ENCODE data around the gene RAMP1. TPM values are rescaled to one million over a fixed set of nuclear protein-coding genes. Genes with fewer than 3 reads are reported as not detected.
"Not testable (repeated sequence)": the region's sequence is repeated elsewhere in the genome, so short reads cannot be mapped to it uniquely, and the experiment has no call there.

RAMP1 gene
- total RNA-seq, 1 donor from 2014 or later = 17.6 TPM

GRCh38 chr2:237935740-237936452, 76.5 kb downstream of the RAMP1 start:
- Mint-ChIP-seq H3K4me1 (peaks cover 36% of the 10 kb centered on the region), H3K9me3 (peaks cover 6% of the 10 kb centered on the region), H3K27ac (peak overlapping the region; percentile 64), H3K36me3 (ENCODE audit: low read depth) (no peaks in the 10 kb centered on the region), H3K27me3 (no peaks in the 10 kb centered on the region), H3K4me3 (no peak overlapping the region)
- DNase-seq = no peak
- intact Hi-C loops (cut with micrococcal nuclease) = no loop called here

DNA sequence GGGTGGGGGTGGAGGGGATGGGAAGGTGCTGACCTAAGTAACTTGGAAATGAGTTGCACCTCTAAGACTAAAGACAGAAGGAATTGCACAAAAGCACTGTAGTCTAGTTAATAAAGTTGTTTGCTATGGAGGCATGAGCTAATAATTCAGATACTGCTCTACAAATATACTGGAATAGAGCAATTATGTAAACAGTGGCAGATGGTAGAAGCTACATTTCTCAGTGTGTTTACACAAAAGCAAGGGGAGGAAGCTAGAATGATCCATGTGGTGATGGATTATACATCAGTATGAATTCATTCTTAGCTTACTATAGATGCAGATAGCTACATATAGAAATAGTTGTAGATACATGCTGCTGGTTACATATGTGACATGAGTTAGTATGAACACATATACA, 79.8 kb downstream of the RAMP1 start:
- Mint-ChIP-seq H3K4me1 (peaks cover 47% of the 10 kb centered on the region), H3K9me3 (peaks cover 7% of the 10 kb centered on the region), H3K4me3 (no peak overlapping the region), H3K27me3 (no peaks in the 10 kb centered on the region), H3K36me3 (ENCODE audit: low read depth) (peaks cover 3% of the 10 kb centered on the region), H3K27ac (no peak overlapping the region)
- intact Hi-C loops (cut with micrococcal nuclease) = no loop called here
- DNase-seq = no peak

GRCh38 chr2:237940828-237941227, 81.4 kb downstream of the RAMP1 start:
- H3K27ac Mint-ChIP-seq = no peak overlapping the region
- no peaks in the 10 kb centered on the region for H3K27me3 Mint-ChIP-seq
- DNase-seq = no peak
- H3K9me3 Mint-ChIP-seq = peaks cover 13% of the 10 kb centered on the region
- peaks cover 43% of the 10 kb centered on the region for H3K4me1 Mint-ChIP-seq
- intact Hi-C loops (cut with micrococcal nuclease) = no loop called here
- no peak overlapping the region for H3K4me3 Mint-ChIP-seq
- peaks cover 6% of the 10 kb centered on the region for H3K36me3 Mint-ChIP-seq (ENCODE audit: low read depth)

GRCh38 chr2:237941239-237941638, 81.8 kb downstream of the RAMP1 start:
- DNase-seq = no peak
- Mint-ChIP-seq H3K4me3 (peak overlapping the region; percentile 15), H3K27ac (no peak overlapping the region), H3K36me3 (ENCODE audit: low read depth) (peaks cover 8% of the 10 kb centered on the region), H3K4me1 (peaks cover 45% of the 10 kb centered on the region), H3K27me3 (no peaks in the 10 kb centered on the region), H3K9me3 (peaks cover 17% of the 10 kb centered on the region)
- intact Hi-C loops (cut with micrococcal nuclease) = no loop called here

GRCh38 chr2:237942513-237942899, 83.1 kb downstream of the RAMP1 start:
- DNase-seq = no peak
- Mint-ChIP-seq H3K27ac (peak overlapping the region; percentile 79), H3K36me3 (ENCODE audit: low read depth) (peaks cover 15% of the 10 kb centered on the region), H3K9me3 (peaks cover 22% of the 10 kb centered on the region), H3K4me3 (peak overlapping the region; percentile 15), H3K27me3 (no peaks in the 10 kb centered on the region), H3K4me1 (peaks cover 45% of the 10 kb centered on the region)
- intact Hi-C loops (cut with micrococcal nuclease) = no loop called here

DNA sequence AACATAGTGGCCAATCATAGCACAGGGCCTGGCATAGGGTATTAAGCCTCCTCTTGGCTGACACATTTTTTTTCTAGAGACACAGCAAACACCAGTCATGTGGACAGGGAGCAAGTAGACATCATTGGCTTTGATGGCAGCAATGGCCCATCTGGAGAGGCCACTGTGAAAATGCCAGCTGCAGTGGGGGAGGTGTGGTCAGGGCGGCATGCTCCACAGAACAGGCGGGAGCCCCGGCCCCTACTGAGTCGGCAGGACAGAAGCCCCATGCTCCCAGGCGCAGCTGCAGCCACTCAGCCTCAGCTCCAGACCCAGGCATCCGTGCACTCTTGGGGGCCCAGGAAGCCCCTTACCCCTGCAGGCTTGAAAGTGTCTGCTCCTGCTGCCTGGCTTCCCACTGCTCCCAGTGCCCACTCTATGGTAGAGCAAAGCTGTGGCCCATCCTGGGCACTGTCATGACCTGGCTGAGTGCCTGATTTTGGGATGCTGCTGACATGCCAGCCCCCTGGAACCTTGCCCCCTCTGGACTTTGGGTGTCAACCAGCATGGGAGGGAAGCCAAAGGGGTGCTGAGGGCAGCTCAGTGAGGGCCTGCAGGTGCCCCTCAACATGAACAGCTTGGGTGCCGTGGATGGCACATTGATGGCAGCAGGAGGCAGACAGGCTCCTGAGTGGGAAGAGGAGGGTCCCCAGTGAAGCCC, 84.1 kb downstream of the RAMP1 start:
- no peak overlapping the region for H3K27ac Mint-ChIP-seq
- peaks cover 22% of the 10 kb centered on the region for H3K9me3 Mint-ChIP-seq
- DNase-seq = no peak
- H3K4me3 Mint-ChIP-seq = peak overlapping the region; percentile 11
- intact Hi-C loops (cut with micrococcal nuclease) = no loop called here
- peaks cover 15% of the 10 kb centered on the region for H3K36me3 Mint-ChIP-seq (ENCODE audit: low read depth)
- peaks cover 45% of the 10 kb centered on the region for H3K4me1 Mint-ChIP-seq
- no peaks in the 10 kb centered on the region for H3K27me3 Mint-ChIP-seq

DNA sequence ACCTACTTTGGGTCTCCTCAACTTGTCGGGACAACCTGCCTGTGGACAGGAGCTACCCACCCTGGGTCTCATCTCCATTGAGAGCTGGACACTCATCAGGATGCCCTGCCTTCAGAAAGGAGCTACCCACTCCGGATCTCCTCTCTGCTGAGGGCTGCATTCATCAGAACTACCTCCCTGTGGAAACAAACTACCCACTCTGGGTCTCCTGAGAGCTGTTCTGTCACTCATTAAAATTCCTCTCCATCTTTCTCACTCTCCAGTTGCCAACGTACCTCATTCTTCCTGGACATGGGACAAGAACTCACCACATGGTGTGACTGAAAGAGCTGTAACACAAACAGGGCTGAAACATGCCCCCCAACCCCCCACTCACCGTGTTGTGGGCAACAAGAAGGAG, 84.9 kb downstream of the RAMP1 start:
- H3K9me3 Mint-ChIP-seq = peaks cover 21% of the 10 kb centered on the region
- no peak for DNase-seq
- H3K4me1 Mint-ChIP-seq = peaks cover 43% of the 10 kb centered on the region
- intact Hi-C loops (cut with micrococcal nuclease) = no loop called here
- peaks cover 15% of the 10 kb centered on the region for H3K36me3 Mint-ChIP-seq (ENCODE audit: low read depth)
- H3K4me3 Mint-ChIP-seq = no peak overlapping the region
- H3K27me3 Mint-ChIP-seq = no peaks in the 10 kb centered on the region
- no peak overlapping the region for H3K27ac Mint-ChIP-seq

- DNase-seq = no peak
- H3K4me1 Mint-ChIP-seq = peaks cover 28% of the 10 kb centered on the region
- H3K4me3 Mint-ChIP-seq = no peak overlapping the region
- intact Hi-C loops (cut with micrococcal nuclease) = no loop called here
- H3K27ac Mint-ChIP-seq = peak overlapping the region; percentile 54
- peaks cover 17% of the 10 kb centered on the region for H3K9me3 Mint-ChIP-seq
- peaks cover 2% of the 10 kb centered on the region for H3K27me3 Mint-ChIP-seq
- H3K36me3 Mint-ChIP-seq (ENCODE audit: low read depth) = peaks cover 15% of the 10 kb centered on the region
Observed at GRCh38 chr2:237946423-237946822, 87.0 kb downstream of the RAMP1 start.

DNA sequence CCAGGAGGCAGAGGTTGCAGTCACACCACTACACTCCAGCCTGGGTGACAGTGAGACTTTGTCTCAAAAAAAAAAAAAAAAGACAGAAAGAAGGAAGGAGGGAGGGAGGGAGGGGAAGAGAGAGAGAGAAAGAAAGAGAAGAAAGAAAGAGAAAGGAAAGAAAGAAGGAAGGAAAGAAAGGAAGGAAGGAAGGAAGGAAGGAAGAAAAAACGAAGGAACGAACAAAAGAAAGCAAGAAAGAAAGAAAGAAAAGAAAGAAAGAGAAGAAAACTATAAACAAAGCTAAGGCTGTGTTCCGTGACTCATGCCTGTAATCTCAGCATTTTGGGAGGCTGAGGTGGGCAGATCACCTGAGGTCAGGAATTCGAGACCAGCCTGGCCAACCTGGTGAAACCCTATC, 91.9 kb downstream of the RAMP1 start:
- H3K4me3 Mint-ChIP-seq; H3K4me1 Mint-ChIP-seq; H3K36me3 Mint-ChIP-seq (ENCODE audit: low read depth); intact Hi-C loops (cut with micrococcal nuclease); DNase-seq; H3K9me3 Mint-ChIP-seq; H3K27ac Mint-ChIP-seq: not testable (repeated sequence)
- H3K27me3 Mint-ChIP-seq = peaks cover 15% of the 10 kb centered on the region

- H3K4me3 Mint-ChIP-seq = no peak overlapping the region
- H3K36me3 Mint-ChIP-seq (ENCODE audit: low read depth) = peaks cover 6% of the 10 kb centered on the region
- intact Hi-C loops (cut with micrococcal nuclease) = no loop called here
- no peak overlapping the region for H3K27ac Mint-ChIP-seq
- peaks cover 17% of the 10 kb centered on the region for H3K27me3 Mint-ChIP-seq
- DNase-seq = no peak
- H3K4me1 Mint-ChIP-seq = no peaks in the 10 kb centered on the region
- peaks cover 3% of the 10 kb centered on the region for H3K9me3 Mint-ChIP-seq
Observed at GRCh38 chr2:237951878-237952277, 92.5 kb downstream of the RAMP1 start.

DNA sequence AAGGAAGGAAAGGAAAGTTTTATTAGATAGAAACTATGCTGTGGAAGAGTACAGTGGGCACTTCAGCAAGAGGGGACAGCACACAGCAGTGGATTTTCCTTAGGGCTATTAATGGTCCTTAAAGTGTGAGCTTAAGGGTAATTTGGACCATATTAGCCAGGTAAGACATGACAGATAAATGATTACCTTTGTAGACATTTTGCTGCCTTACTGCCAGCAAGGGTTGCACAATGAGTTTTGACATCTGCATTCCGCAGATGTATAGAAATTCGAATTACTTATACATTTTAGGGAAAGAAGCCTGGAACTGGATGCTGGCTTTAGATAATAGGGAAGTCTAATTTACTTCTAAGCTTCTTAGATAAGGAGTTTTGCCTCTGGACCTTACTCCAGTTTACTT, 93.4 kb downstream of the RAMP1 start:
- peaks cover 27% of the 10 kb centered on the region for H3K27me3 Mint-ChIP-seq
- no peaks in the 10 kb centered on the region for H3K36me3 Mint-ChIP-seq (ENCODE audit: low read depth)
- no peaks in the 10 kb centered on the region for H3K9me3 Mint-ChIP-seq

GRCh38 chr2:237955640-237956401, 96.4 kb downstream of the RAMP1 start:
- peak; percentile 66 for DNase-seq
- Mint-ChIP-seq H3K27ac (no peak overlapping the region), H3K4me1 (peaks cover 3% of the 10 kb centered on the region), H3K4me3 (no peak overlapping the region), H3K27me3 (peaks cover 31% of the 10 kb centered on the region), H3K36me3 (ENCODE audit: low read depth) (no peaks in the 10 kb centered on the region), H3K9me3 (no peaks in the 10 kb centered on the region)
- intact Hi-C loops (cut with micrococcal nuclease) = no loop called here

More for the DNA sequence above, 93.4 kb downstream of the RAMP1 start:
- Mint-ChIP-seq H3K27ac (no peak overlapping the region), H3K4me1 (peaks cover 3% of the 10 kb centered on the region), H3K4me3 (no peak overlapping the region)
- intact Hi-C loops (cut with micrococcal nuclease) = no loop called here
- DNase-seq = no peak

- H3K27ac Mint-ChIP-seq = no peak overlapping the region
- peaks cover 30% of the 10 kb centered on the region for H3K27me3 Mint-ChIP-seq
- H3K4me3 Mint-ChIP-seq = no peak overlapping the region
- H3K9me3 Mint-ChIP-seq = no peaks in the 10 kb centered on the region
- H3K4me1 Mint-ChIP-seq = peaks cover 3% of the 10 kb centered on the region
- intact Hi-C loops (cut with micrococcal nuclease) = no loop called here
- no peaks in the 10 kb centered on the region for H3K36me3 Mint-ChIP-seq (ENCODE audit: low read depth)
- DNase-seq = no peak
Observed at GRCh38 chr2:237956402-237956736, 96.9 kb downstream of the RAMP1 start.

- intact Hi-C loops (cut with micrococcal nuclease) = no loop called here
- H3K9me3 Mint-ChIP-seq = no peaks in the 10 kb centered on the region
- H3K36me3 Mint-ChIP-seq (ENCODE audit: low read depth) = peaks cover 2% of the 10 kb centered on the region
- DNase-seq = no peak
- H3K27ac Mint-ChIP-seq = no peak overlapping the region
- no peak overlapping the region for H3K4me3 Mint-ChIP-seq
- H3K27me3 Mint-ChIP-seq = peaks cover 16% of the 10 kb centered on the region
- peaks cover 5% of the 10 kb centered on the region for H3K4me1 Mint-ChIP-seq
Observed at GRCh38 chr2:237961637-237962036, 102.2 kb downstream of the RAMP1 start.

Measured in activated CD4-positive, alpha-beta T cell treated with anti-CD3 and anti-CD28 coated beads, Interleukin-2, amount 10 ng/mL, durations not matched to agents 24 days and 14 days (primary cell).